ENCODE results near the gene SBK2.

DNA sequence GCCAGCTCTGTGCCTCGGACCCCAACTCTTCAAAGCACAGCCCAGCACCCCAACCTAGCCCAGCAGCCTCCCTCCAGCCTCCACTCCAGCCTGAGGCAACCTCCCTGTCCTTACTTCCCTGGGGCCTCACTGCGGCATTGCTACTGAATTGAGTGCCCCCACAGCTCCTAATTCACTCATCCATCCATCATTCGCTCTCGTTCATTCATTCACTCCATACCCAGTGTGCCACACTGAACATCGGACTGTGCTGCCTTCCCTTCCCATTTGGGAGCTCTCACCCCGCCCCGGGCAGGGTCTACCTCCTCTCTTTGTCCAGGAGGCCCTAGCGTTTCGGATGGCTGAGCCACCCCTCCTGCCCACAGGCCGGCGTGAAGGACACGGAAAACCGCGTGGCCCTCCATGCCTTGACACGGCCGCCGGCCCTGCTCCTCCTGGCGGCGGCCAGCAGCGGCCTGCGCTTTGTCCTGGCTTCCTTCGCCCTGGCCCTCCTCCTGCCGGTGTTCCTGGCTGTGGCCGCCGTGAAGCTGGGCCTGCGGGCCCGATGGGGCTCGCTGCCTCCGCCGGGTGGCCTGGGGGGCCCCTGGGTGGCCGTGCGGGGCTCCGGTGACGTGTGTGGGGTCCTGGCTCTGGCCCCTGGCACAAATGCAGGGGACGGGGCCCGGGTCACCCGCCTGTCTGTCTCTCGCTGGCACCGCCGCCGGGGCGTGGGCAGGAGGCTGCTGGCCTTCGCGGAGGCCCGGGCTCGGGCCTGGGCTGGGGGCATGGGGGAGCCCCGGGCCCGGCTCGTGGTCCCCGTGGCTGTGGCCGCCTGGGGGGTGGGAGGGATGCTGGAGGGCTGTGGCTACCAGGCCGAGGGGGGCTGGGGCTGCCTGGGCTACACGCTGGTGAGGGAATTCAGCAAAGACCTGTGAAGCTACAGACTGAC lies 50.6 kb downstream of the SBK2 start:
- TF ChIP-seq KDM1A (IDR thresholded peaks at IDR 0.05), result no peak
- no peak for TF ChIP-seq DNMT1 (IDR thresholded peaks at IDR 0.05)
- no peak for TF ChIP-seq NFATC3 (IDR thresholded peaks at IDR 0.05)
- TF ChIP-seq, protein P1, sequence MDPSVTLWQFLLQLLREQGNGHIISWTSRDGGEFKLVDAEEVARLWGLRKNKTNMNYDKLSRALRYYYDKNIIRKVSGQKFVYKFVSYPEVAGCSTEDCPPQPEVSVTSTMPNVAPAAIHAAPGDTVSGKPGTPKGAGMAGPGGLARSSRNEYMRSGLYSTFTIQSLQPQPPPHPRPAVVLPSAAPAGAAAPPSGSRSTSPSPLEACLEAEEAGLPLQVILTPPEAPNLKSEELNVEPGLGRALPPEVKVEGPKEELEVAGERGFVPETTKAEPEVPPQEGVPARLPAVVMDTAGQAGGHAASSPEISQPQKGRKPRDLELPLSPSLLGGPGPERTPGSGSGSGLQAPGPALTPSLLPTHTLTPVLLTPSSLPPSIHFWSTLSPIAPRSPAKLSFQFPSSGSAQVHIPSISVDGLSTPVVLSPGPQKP (CRISPR knock-in tag; IDR thresholded peaks at IDR 0.05), result no peak
- TF ChIP-seq, protein P2, sequence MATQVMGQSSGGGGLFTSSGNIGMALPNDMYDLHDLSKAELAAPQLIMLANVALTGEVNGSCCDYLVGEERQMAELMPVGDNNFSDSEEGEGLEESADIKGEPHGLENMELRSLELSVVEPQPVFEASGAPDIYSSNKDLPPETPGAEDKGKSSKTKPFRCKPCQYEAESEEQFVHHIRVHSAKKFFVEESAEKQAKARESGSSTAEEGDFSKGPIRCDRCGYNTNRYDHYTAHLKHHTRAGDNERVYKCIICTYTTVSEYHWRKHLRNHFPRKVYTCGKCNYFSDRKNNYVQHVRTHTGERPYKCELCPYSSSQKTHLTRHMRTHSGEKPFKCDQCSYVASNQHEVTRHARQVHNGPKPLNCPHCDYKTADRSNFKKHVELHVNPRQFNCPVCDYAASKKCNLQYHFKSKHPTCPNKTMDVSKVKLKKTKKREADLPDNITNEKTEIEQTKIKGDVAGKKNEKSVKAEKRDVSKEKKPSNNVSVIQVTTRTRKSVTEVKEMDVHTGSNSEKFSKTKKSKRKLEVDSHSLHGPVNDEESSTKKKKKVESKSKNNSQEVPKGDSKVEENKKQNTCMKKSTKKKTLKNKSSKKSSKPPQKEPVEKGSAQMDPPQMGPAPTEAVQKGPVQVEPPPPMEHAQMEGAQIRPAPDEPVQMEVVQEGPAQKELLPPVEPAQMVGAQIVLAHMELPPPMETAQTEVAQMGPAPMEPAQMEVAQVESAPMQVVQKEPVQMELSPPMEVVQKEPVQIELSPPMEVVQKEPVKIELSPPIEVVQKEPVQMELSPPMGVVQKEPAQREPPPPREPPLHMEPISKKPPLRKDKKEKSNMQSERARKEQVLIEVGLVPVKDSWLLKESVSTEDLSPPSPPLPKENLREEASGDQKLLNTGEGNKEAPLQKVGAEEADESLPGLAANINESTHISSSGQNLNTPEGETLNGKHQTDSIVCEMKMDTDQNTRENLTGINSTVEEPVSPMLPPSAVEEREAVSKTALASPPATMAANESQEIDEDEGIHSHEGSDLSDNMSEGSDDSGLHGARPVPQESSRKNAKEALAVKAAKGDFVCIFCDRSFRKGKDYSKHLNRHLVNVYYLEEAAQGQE (IDR thresholded peaks at IDR 0.05; ENCODE audit: borderline replicate concordance), result no peak
- TF ChIP-seq, protein P2 (CRISPR knock-in tag; IDR thresholded peaks at IDR 0.05; ENCODE audit: low read depth), result no peak
- TF ChIP-seq SETDB1 (IDR thresholded peaks at IDR 0.05; ENCODE audit: low read length), result no peak
